Measurements from ENCODE around the gene RPL37.
"Not testable (repeated sequence)": the region's sequence is repeated elsewhere in the genome, so short reads cannot be mapped to it uniquely, and the experiment has no call there.

RPL37 gene

DNA sequence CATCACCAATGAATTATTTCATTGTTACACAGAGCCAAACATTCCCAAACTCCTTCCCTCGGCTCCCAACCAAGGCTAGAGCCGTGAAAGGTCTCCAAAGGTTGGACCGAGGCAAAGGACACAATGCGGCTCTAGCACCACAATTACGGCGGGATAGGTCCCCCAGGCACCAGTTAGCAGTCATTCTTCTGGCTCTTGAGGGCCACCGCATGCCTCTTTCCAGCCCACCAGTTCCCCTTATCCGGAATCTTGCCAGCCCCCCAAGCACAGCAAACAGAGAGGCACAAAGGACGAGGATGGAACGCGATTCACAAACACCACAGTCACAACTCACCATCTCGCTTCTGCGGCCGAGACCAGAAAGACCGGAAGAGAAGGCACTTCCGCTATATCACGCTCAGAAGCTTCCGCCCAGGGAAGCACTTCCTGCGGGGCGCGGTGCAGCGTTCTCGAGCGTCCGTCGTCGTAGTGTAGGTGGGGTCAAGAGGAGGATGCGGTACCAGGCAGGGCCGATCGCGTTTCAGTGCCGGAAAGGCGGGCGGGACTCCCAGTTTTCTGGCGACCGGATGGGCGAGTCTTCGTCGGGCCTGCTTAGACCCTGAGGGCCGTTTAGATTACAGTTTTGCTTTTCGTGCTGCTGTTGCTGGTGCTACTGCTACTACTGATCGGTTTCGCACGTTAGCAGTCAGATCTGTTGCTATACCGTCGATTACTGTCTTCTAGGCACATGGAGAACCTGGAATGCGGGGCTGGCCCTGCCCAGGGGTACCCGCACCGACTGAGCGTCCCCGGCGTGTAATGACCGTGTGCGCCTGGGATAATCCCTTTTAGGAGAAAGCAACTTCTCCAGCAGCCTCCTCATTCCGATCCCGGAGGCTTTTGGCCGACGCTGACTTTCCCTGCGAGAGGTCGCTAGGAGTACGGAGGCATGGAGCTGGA is at the start of gene RPL37:
TSS of gene RPL37 (minus strand) at position 374 of the 939 bp plus-strand sequence. CDS start at position 337, 37 bp downstream.
- peak; percentile 70 to 81 (median 76) for DNase-seq (ENCODE audit: low read depth in 3 of 3, low spot score in 1 of 3)

GRCh38 chr5:40883051-40883450 is 48.0 kb upstream of the RPL37 start:
- DNase-seq (ENCODE audit: low read depth in 3 of 3, low spot score in 1 of 3) = not testable (repeated sequence)

GRCh38 chr5:40882291-40882690 is 47.3 kb upstream of the RPL37 start:
- no peak for DNase-seq (ENCODE audit: low read depth in 3 of 3, low spot score in 1 of 3)

- DNase-seq (ENCODE audit: low read depth in 3 of 3, low spot score in 1 of 3) = no peak
Measured at GRCh38 chr5:40879163-40879942, 44.3 kb upstream of the RPL37 start.

DNA sequence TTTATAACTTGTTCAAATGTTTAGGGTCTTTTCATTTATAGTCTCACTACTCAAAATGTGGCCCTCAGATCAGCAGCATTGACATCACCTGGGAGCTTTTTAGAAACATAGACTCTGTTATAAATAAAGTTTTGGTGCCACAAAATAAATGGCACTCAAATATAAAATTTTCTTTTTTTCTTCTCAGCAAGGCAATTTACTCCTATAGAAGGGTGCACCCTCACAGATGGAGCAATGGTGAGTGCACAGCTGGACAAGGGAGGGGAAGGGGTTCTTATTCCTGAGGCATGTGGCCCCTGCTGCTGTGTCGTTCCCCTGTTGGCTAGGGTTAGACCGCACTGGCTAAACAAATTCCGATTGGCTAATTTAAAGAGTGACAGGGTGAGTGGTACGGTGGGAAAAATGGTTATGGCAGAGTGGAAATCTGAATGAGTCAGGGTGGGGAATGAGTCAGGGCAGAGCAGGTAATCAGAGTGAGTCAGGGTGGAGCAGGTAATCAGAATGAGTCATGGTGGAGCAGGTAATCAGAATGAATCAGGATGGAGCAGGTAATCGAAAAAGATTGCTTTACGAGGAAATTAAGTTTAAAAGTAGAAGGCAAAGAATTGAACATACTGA is 42.5 kb upstream of the RPL37 start:
- DNase-seq (ENCODE audit: low read depth in 3 of 3, low spot score in 1 of 3) = no peak

DNA sequence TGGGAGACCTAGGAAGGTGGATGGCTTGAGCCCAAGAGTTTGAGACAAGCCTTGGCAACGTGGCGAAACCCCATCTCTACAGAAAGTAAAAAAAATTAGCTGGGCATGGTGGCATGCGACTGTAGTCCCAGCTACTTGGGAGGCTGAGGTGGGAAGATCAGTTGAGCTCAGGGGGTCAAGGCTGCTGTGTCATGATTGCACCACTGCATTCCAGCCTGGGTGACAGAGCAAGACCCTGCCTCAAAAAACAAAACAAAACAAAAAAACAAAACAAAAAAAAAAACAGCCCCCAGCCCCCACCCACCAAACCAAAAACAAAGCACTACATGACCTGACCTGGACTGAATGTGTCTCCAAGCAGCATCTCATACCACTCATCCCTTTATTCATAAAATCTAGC is 40.9 kb upstream of the RPL37 start:
- DNase-seq (ENCODE audit: low read depth in 3 of 3, low spot score in 1 of 3) = no peak

DNA sequence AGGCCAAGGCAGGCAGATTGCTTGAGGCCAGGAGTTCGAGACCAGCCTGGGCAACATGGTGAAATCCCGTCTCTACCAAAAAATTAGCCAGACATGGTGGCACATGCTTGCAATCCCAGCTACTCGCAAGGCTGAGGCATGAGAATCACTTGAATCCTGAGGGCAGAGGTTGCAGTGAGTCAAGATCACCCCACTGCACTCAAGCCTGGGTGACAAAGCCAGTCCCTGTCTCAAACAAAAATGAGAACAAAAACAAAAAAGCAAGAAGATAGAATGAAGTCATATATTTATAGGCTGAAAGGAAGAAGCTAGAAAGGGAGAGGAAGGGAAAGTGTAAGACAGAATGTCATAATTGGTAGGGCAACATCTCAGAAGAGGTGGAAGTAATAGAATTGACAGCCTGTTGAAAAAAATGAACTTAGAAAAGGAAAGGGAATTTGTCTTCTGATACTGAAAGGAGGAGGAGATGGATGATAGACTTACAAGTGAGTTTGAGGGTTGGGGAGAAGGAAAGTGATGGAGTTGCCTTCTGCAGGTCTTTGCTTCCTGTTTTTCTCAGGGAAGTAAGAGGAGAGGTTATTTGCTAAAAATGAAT is 38.4 kb upstream of the RPL37 start:
- DNase-seq (ENCODE audit: low read depth in 3 of 3, low spot score in 1 of 3) = no peak

GRCh38 chr5:40872253-40872652 is 37.2 kb upstream of the RPL37 start:
- not testable (repeated sequence) for DNase-seq (ENCODE audit: low read depth in 3 of 3, low spot score in 1 of 3)

GRCh38 chr5:40871177-40871576 is 36.2 kb upstream of the RPL37 start:
- no peak for DNase-seq (ENCODE audit: low read depth in 3 of 3, low spot score in 1 of 3)

- DNase-seq (ENCODE audit: low read depth in 3 of 3, low spot score in 1 of 3) = no peak
Measured at GRCh38 chr5:40869384-40869783, 34.4 kb upstream of the RPL37 start.

DNA sequence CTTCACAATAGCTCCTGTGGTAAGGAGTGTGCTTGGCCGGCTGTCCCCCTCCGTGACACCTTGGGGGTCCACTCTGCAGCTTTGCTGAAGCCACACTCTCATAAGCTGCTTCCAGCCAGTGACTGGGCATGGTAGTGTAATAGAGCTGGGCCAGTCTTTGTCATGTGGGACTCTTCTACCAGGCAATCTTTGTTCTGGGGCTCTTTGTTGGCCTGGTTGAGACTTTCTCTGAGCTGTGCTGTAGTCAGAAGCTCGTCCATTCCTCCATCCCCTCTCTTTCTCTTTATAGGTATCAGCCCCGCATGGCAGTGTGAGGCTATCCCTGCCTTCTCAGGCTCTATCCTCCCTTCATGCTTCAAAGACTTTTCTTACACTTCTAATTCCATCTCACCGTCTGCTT is 31.8 kb upstream of the RPL37 start:
- DNase-seq (ENCODE audit: low read depth in 3 of 3, low spot score in 1 of 3) = no peak

DNA sequence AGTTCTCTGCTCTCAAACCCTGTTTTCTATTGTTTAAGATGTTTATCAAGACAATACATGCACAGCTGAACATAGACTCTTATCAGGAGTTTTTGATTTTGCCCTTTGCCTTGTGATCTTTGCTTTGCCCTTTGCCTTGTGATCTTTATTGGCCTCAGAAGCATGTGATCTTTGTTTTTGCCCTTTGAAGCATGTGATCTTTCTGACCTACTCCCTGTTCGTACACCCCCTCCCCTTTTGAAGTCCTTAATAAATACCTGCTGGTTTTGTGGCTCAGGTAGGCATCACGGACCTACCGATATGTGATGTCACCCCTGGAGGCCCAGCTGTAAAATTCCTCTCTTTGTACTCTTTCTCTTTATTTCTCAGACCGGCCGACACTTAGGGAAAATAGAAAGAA is 30.0 kb upstream of the RPL37 start:
- DNase-seq (ENCODE audit: low read depth in 3 of 3, low spot score in 1 of 3) = not testable (repeated sequence)

GRCh38 chr5:40860711-40861110 is 25.7 kb upstream of the RPL37 start:
- no peak for DNase-seq (ENCODE audit: low read depth in 3 of 3, low spot score in 1 of 3)

- DNase-seq (ENCODE audit: low read depth in 3 of 3, low spot score in 1 of 3) = no peak
Measured at GRCh38 chr5:40853632-40854192, 18.7 kb upstream of the RPL37 start.

DNA sequence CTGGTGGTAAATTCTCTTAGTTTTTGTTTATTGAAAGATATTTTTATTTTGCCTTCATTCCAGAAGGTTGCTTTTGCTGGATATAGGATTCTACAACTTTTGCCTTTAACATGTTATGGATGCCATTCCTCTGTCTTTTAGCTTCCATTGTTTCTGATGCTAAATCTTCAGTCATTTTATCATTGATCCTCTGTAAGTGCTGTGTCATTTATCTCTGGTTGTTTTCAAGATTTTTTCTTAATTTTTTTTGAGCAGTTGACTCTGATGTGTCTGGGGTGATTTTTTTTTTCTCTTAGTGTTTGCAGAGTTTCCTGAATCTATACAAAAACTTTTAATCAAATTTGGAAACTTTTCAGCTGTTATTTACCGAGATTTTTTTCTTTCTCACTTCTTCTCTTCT is 12.5 kb upstream of the RPL37 start:
- no peak for DNase-seq (ENCODE audit: low read depth in 3 of 3, low spot score in 1 of 3)

DNA sequence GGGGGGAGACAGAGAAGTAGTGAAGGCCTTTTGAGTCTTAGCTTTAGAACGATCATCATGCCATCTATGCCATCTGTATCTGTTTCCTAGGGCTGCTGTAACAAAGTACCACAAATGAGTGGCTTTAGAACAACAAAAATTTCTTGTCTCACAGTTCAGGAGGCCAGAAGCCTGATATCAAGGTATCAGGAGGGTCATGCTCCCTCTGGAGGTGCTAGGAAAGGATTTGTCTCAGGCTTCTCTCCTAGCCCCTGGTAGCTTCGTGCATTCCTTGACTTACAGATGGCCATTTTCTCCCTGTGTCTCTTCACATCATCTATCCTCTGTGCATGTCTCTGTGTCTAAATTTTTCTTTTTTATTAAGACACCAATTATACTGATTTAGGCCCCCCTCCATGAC is 11.3 kb upstream of the RPL37 start:
- no peak for DNase-seq (ENCODE audit: low read depth in 3 of 3, low spot score in 1 of 3)

DNA sequence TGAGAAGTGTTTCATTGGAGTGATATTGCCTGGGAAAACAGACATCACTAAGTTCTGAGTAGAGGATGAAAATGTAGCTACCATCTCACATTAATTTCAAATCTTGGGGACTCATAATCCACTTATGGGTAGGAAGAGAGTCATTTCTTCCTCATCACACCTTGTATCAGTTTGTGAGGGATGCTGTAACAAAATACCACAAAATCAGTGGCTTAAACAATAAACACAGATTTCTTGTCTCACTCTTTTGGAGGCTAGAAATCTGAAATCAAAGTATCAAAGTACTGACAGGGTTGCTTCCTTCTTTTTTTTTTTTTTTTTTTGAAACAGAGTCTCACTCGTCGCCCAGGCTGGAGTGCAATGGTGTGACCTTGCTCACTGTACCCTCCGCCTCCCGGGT is 9.5 kb upstream of the RPL37 start:
- no peak for DNase-seq (ENCODE audit: low read depth in 3 of 3, low spot score in 1 of 3)

GRCh38 chr5:40842351-40842750 is 7.3 kb upstream of the RPL37 start:
- DNase-seq (ENCODE audit: low read depth in 3 of 3, low spot score in 1 of 3) = no peak

DNA sequence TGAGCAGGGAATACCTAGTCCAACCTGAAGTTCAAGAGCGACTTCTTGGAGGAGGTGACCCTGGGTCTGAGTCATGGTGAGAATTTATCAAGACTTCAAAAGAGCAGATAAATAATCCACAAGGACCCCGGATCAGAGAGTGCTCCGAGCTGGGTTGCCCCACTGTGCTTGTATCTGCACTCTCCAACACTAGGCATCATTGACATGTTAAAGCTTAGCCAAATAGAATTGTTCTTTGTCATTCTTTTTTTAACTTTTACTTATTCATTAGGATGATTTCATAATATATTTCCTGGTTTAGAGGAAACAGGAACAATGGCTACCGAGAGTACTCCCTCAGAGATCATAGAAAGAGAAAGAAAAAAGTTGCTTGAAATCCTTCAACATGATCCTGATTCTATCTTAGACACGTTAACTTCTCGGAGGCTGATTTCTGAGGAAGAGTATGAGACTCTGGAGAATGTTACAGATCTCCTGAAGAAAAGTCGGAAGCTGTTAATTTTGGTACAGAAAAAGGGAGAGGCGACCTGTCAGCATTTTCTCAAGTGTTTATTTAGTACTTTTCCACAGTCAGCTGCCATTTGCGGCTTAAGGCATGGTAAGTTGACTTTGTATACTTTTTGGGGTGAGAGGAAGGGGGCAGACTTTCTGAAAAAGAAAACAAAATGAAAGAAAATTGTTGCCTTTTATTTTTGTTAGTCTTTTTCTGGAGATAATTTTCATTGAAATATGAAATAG is 6.2 kb upstream of the RPL37 start, which contains the start of gene CARD6:
TSS of gene CARD6 (plus strand) at position 300 of the 738 bp plus-strand sequence. CDS start at position 316, 16 bp downstream.
- DNase-seq (ENCODE audit: low read depth in 3 of 3, low spot score in 1 of 3) = no peak

GRCh38 chr5:40838086-40838485 is 3.1 kb upstream of the RPL37 start:
- no peak for DNase-seq (ENCODE audit: low read depth in 3 of 3, low spot score in 1 of 3)
